Measurements from ENCODE around the gene ALDH3B1.
"Not testable (repeated sequence)": the region's sequence is repeated elsewhere in the genome, so short reads cannot be mapped to it uniquely, and the experiment has no call there.

Gene ALDH3B1

GRCh38 chr11:67983951-67984350 is 26.2 kb upstream of the ALDH3B1 start:
- Histone ChIP-seq H3K9me3 (ENCODE audit: control insufficient read depth, insufficient read depth, low read depth, low read length) (no peaks in the 10 kb centered on the region), H3K36me3 (ENCODE audit: control insufficient read depth in 2 of 2, insufficient read depth in 1 of 2, low read length in 2 of 2) (no peaks in the 10 kb centered on the region), H3K4me1 (ENCODE audit: control insufficient read depth, insufficient read depth, low read length) (no peaks in the 10 kb centered on the region), H3K27ac (ENCODE audit: extremely low read depth, low read depth, low read length) (no peak overlapping the region), H3K4me3 (ENCODE audit: low read depth, low read length) (no peak overlapping the region)
- ChIA-PET CTCF (no interaction called here), POLR2A (no interaction called here)
- TF ChIP-seq ZNF18 (tag by site-specific recombination; IDR thresholded peaks at IDR 0.05) (no peak), ZBTB7A (tag by site-specific recombination; IDR thresholded peaks at IDR 0.05; ENCODE audit: low read depth) (no peak), ZBTB20 (tag by site-specific recombination; IDR thresholded peaks at IDR 0.05) (no peak), ZNF280D (tag by site-specific recombination; IDR thresholded peaks at IDR 0.05) (no peak), ZBTB48 (tag by site-specific recombination; IDR thresholded peaks at IDR 0.05) (no peak), OSR2 (tag by site-specific recombination; IDR thresholded peaks at IDR 0.05) (no peak), ZIC2 (tag by site-specific recombination; IDR thresholded peaks at IDR 0.05) (no peak), ZBTB1 (tag by site-specific recombination; IDR thresholded peaks at IDR 0.05) (no peak), ZSCAN16 (tag by site-specific recombination; IDR thresholded peaks at IDR 0.05) (no peak), ZNF138 (tag by site-specific recombination; IDR thresholded peaks at IDR 0.05; ENCODE audit: borderline replicate concordance) (no peak), ZBTB44 (tag by site-specific recombination; IDR thresholded peaks at IDR 0.05) (no peak), ZNF585B (tag by site-specific recombination; IDR thresholded peaks at IDR 0.05) (no peak), ZNF433 (tag by site-specific recombination; IDR thresholded peaks at IDR 0.05; ENCODE audit: low read depth) (no peak), ZNF792 (tag by site-specific recombination; IDR thresholded peaks at IDR 0.05) (no peak), ZNF473 (tag by site-specific recombination; IDR thresholded peaks at IDR 0.05) (no peak), PATZ1 (tag by site-specific recombination; IDR thresholded peaks at IDR 0.05) (no peak), ZNF350 (tag by site-specific recombination; IDR thresholded peaks at IDR 0.05) (no peak), ZNF366 (tag by site-specific recombination; conservative IDR thresholded peaks at IDR 0.05) (no peak), ZNF830 (tag by site-specific recombination; IDR thresholded peaks at IDR 0.05; ENCODE audit: low read depth) (no peak)

GRCh38 chr11:67985302-67985701 is 24.8 kb upstream of the ALDH3B1 start:
- CTCF ChIA-PET; H3K4me1 ChIP-seq (ENCODE audit: control insufficient read depth, insufficient read depth, low read length); POLR2A ChIA-PET; H3K4me3 ChIP-seq (ENCODE audit: low read depth, low read length); H3K27ac ChIP-seq (ENCODE audit: extremely low read depth, low read depth, low read length); H3K36me3 ChIP-seq (ENCODE audit: control insufficient read depth in 2 of 2, insufficient read depth in 1 of 2, low read length in 2 of 2); H3K9me3 ChIP-seq (ENCODE audit: control insufficient read depth, insufficient read depth, low read depth, low read length): not testable (repeated sequence)
